IPS DF 19.7 (cell line): ENCODE measurements around the gene OR6K6.

ENCODE experiments used
- DNase-seq: peaks from one replicate; pipeline ENCODE4 v3.0.0-alpha.2; 2013; ENCODE audit warnings: low read depth, low spot score

Gene OR6K6, protein sequence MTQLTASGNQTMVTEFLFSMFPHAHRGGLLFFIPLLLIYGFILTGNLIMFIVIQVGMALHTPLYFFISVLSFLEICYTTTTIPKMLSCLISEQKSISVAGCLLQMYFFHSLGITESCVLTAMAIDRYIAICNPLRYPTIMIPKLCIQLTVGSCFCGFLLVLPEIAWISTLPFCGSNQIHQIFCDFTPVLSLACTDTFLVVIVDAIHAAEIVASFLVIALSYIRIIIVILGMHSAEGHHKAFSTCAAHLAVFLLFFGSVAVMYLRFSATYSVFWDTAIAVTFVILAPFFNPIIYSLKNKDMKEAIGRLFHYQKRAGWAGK

GRCh38 chr1:158754420-158754819, at the start of gene OR6K6:
Gene OR6K6, plus strand, starts transcription at chr1:158754720. Its CDS starts 168 bp downstream, at chr1:158754888.
- no peak for DNase-seq

GRCh38 chr1:158706096-158706495, 48.4 kb upstream of the OR6K6 start:
- DNase-seq = no peak

- no peak for DNase-seq
Measured at GRCh38 chr1:158711098-158711497, 43.4 kb upstream of the OR6K6 start.

- DNase-seq = no peak
Measured at GRCh38 chr1:158714754-158715153, 39.8 kb upstream of the OR6K6 start.

DNA sequence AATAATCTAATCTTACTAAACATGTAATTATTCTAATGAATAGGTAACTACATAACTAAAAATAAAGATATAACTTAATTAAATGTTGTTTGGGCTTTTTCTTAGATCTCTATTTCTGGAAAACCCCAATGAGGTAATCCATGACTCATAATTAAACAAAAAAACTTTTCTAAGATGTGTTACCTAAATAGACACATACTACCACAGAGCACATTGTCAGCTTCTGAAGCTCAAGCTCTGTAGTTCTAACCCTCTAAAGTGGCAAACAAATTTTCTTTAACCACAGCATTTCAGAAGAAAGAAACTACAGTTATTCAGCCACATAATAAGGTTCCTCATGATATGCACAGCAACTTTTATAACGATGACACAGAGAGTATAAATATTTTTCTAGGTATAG, 38.2 kb upstream of the OR6K6 start:
- DNase-seq = no peak

DNA sequence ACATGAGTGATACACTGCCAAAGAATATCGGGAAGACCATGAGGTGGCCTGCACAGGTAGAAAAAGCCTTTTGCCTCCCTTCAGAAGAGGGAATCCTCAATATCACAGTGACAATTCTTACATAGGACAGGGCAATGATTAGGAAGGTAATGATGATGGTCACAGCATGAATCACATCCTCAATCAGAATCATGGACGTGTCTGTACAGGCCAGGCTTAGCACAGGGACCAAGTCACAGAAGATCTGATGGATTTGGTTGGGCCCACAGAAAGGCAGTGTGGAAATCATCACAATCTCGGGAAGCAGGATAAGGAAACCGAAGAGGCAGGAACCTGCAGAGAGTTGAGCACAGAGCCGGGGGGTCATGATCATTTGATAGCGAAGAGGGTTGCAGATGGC, 37.2 kb upstream of the OR6K6 start:
- no peak for DNase-seq

GRCh38 chr1:158719664-158720063, 34.9 kb upstream of the OR6K6 start:
- DNase-seq = no peak

DNA sequence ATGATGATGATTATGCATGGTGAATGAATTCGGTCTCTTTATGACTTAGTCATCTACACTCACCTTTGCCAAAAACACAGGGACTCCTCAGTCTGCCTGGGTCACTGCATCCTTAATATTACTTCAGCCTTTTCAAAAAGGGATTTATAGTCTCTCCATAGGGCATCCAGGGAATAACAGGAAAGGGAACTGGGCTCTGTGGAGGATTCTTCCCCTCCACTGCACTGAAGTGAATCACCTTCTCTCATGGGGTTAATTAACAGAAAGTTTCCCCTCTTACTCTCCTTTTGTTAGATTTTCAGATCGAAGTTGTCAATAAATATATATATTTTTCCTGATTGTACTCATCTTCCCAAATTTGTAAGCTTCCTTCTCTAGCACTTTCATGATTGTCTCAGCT, 33.9 kb upstream of the OR6K6 start, which contains the start of gene OR6K3:
Gene OR6K3, minus strand, starts transcription at position 101 of the 400 bp plus-strand sequence. CDS start 2,605 bp downstream, outside the sequence.
- DNase-seq = no peak

DNA sequence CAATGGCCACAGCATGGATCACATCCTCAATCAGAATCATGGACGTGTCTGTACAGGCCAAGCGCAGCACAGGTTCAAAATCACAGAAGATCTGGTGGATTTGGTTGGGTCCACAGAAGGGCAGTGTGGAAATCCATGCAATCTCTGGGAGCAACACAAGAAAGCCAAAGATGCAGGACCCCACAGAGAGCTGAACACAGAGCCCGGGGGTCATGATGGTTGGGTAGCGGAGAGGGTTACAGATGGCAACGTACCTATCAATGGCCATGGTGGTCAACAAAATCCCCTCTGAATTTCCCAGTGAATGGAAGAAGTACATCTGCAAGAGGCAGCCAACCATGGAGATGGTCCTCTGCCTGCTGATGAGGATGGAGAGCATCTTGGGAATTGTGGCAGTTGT, 30.1 kb upstream of the OR6K6 start:
- no peak for DNase-seq

- DNase-seq = no peak
Measured at GRCh38 chr1:158728510-158729225, 25.9 kb upstream of the OR6K6 start.

GRCh38 chr1:158730453-158730852, 24.1 kb upstream of the OR6K6 start:
- DNase-seq = no peak

DNA sequence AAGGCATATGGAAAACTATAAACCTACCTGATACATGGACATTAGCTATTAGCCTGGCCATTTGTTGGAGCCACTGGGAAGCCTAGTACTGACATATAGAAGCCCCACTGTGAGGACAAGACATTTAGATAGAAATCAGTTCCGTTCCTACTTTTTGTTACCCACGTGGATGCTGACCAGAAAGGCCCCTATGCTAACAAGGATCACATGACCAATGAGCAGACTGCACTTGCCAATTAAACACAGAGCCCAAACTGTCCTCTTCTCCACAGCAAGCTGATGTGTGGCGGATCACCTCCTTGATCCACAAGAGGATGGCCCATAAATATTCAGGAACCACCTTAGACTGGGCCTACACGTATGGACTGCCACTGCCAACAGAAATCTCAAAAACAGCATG, 22.8 kb upstream of the OR6K6 start:
- DNase-seq = no peak

- DNase-seq = no peak
Measured at GRCh38 chr1:158732524-158732923, 22.0 kb upstream of the OR6K6 start.

- DNase-seq = no peak
Measured at GRCh38 chr1:158735848-158736247, 18.7 kb upstream of the OR6K6 start.

DNA sequence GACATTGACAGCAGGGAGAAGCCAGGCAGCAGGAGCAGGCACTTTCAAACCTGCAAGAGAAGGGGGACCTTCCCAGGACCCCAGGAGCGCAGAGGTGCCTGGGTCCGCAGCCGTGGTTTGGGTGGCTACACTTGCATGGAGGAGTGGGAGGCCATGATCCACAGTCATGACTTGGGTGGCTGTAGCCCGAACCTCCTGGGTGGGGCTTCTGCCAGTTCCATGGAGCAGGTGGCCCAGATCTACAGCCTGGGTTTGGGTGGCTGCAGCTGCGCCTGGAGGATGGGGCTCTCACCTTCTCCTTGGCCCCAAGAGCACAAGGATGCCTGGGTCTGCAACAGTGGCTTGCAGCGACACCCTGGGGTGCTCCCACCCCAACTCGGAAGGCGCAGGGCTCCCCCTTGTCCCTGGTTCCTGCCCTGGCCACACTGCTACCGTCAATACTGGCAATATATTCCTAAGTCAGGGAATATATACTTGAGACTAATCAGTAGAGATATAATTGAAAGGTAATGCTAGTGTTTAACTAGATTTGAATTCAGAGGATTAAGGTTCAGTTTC, 2.3 kb upstream of the OR6K6 start:
- no peak for DNase-seq

DNA sequence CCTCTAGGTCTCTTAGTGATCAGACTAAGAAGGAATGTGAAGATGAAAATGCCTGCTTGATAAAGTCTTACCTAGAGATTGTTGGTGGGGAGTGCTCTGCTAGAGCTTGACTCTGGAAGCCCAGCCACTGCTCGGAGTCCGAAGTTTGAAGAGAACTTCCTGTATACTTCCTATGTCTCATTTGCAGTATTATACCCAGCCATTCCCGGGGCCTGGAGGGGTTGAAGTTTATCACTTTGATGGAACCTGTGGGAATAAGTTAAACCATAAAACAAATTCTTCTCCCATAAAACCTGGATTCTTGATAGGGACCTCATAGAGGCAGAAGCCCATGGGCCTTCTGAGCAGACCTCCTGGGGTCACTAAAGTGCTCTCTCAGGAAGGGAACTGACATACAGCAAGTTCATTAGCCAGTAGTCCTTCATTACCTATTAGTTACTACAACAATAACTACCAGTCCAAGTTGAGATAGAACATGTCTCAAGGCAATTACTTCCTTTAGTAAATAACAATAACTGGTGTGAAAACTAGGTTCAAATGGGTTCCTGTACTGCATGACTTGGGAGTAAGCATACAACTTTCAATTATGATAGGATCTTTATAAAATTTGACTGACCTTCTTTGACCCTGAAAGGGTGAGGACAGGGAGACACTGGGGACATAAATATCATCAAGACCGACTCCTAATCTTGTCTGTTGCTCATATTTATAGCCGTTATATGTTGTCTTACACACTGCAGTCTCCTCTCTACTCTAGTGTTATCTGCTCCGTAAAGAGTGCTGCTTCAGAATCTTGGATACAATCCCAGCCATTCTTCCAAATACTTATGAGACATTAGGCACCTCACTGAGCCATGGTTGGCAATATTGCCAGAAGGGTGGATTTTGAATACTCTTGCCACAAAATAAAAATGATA, 17.7 kb downstream of the OR6K6 start, which contains the start of gene OR6N1:
Gene OR6N1, minus strand, starts transcription at position 246 of the 917 bp plus-strand sequence. CDS start 5,513 bp downstream, outside the sequence.
- no peak for DNase-seq

- DNase-seq = no peak
Measured at GRCh38 chr1:158781104-158781503, 26.6 kb downstream of the OR6K6 start, which contains the start of gene OR6N2. Gene OR6N2, minus strand, starts transcription at chr1:158781204. Its CDS starts 3,569 bp downstream, at chr1:158777635.

GRCh38 chr1:158793604-158794003, 39.1 kb downstream of the OR6K6 start:
- peak; percentile 45 for DNase-seq

DNA sequence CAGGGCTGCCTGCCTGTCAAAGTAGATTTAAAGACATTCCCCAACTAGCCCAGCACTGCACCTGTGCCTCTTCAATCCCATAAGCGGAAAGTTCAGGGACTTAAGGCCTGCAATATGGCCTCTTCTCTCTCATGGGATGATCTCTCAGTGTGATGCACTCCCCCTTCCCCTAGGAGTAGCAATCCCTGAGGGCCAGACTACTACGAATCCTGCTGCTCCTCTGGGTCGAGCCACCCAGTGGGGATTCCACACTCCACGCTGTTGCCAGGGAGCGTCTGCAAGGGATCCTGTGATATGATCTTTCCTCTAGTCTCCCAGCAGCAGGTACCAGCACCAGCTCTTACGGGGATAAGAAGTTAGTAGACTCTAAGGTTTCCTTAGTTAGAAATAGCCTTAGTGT, 39.7 kb downstream of the OR6K6 start:
- no peak for DNase-seq

GRCh38 chr1:158798531-158798930, 44.0 kb downstream of the OR6K6 start:
- DNase-seq = no peak

DNA sequence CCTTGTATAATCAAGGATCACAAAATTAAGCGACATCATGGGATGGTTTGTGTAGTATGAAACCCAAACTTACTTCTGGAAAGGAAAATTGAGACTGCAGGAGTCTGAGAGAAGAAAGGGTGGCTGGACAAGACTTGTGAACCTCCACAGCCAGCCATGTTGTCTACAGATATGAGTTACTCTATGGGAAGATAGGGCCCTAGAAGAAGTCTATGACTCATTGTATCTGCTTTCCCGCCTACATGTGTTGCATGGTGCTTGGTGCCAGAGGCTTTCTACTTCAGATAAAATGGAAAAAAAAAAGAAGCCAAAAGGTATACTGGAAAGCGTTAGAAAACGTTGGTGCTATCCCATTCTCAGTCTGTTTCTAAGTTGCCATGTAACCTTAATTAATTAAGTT, 45.2 kb downstream of the OR6K6 start:
- no peak for DNase-seq
